Erythroblast (primary cell): Measurements from ENCODE around the gene CSK.

Experiments
- DNase-seq, 2 experiments: peaks; one replicate each; lab custom pipeline; 2025; lab: John Stamatoyannopoulos, UW
- GATA1 ChIP-seq: IDR thresholded peaks from 2 replicates; pipeline ENCODE4 v1.6.1; 2011; ENCODE audit warnings: low read depth, mild to moderate bottlenecking, control low read depth, low read length, moderate library complexity
- POLR2A ChIP-seq: IDR thresholded peaks from 2 replicates; pipeline ENCODE4 v1.6.1; 2011; ENCODE audit warnings: mild to moderate bottlenecking, low read length

CSK gene

DNA sequence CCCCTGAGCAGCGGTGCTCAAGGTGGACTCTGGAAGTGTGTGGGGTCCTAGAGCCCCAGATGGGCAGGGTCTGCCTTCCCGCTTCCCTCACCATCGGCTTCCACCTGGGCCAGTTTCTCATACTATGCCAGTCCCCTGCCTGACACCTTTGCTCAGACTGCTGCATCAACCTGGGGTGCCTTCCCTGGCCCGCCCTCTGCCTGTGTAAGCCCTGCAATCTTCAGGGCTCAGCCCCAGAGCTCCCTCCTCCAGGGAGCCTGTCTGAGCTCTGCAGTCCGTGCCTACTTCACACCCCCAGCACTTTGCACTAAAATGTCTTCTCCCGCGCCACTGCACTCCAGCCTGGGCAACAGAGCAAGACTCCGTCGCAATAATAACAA is 13.1 kb downstream of the CSK start:
- DNase-seq = no peak
- TF ChIP-seq GATA1 (no peak), POLR2A (no peak)

DNA sequence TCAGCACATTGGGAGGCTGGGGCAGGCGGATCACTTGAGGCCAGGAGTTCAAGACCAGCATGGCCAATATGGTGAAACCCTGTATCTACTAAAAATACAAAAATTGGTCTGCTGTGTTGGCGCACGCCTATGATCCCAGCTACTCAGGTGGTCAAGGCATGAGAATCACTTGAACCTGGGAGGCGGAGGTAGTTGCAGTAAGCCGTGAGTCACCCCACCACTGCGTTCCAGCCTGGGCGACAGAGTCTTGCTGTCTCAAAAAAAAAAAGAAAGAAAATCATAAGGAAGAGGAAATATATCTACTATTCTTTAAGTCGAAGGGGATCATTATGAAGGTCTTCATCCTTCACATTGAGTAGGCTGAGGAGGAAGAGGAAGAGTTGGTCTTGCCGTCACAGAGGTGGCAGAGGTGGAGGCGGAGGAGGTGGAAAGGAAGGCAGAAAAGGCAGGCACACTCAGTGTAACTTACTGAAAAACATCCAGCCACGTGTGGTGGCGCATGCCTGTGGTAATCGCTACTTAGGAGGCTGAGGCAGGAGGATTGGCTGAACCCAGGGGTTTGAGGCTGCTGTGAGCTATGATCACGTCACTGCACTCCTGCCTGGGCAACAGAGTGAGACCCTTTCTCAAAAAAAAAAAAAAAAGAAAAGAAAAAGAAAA is 14.2 kb downstream of the CSK start:
- DNase-seq = no peak
- TF ChIP-seq GATA1 (no peak), POLR2A (no peak)

DNA sequence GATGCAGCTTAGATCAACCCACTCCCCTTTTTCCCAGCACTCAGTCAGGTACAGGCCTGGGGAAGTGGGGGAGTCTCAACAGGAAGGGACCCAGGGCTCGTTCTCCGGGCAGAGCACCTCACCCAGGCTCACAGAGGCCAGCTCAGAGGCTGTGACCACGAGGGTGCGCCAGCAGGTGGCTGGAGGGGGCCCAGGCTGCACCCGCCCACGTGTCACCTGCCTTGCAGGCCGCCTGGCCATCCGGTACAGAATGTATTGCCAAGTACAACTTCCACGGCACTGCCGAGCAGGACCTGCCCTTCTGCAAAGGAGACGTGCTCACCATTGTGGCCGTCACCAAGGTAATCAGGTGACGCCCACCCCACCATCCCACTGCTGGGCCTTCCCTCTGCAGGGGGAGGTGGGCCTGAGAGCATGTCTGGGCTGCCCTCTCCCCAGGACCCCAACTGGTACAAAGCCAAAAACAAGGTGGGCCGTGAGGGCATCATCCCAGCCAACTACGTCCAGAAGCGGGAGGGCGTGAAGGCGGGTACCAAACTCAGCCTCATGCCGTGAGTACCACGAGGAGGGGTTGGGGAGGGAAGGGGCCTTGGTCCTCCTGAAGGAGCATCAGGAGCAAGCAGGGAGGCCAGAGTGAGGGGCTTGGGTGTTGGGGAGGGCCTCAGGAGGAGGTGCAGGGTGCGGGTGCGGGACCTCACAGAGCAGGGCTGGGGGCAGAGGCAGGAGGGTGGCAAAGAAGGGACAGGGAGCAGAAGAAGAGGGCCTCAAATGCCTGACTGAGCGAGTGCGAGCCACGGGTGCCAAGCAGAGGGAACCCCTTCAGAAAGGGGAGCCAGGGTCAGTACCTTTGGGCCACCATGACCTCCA is 16.7 kb downstream of the CSK start:
- DNase-seq = no peak
- TF ChIP-seq POLR2A = no peak
- TF ChIP-seq GATA1 = no peak

DNA sequence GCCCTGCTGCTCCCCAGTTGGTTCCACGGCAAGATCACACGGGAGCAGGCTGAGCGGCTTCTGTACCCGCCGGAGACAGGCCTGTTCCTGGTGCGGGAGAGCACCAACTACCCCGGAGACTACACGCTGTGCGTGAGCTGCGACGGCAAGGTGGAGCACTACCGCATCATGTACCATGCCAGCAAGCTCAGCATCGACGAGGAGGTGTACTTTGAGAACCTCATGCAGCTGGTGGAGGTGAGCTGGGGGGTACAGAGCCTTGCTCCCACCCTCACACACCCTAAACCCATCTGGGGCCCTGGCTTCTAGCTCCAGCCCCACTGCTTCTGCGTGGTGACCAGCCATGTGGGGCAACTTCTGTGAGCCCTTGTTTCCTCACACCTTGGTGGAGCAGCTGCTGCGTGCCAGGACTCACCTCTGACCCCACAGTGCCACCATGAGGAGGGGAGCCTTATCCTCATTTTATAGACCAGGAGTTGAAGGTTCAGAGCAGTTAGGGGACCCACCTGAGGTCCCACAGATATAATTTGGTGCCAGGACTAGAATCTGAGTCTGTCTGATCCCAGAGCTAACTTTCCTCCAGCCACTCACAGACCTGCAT is 17.5 kb downstream of the CSK start:
- DNase-seq = no peak
- no peak for TF ChIP-seq POLR2A
- TF ChIP-seq GATA1 = no peak

DNA sequence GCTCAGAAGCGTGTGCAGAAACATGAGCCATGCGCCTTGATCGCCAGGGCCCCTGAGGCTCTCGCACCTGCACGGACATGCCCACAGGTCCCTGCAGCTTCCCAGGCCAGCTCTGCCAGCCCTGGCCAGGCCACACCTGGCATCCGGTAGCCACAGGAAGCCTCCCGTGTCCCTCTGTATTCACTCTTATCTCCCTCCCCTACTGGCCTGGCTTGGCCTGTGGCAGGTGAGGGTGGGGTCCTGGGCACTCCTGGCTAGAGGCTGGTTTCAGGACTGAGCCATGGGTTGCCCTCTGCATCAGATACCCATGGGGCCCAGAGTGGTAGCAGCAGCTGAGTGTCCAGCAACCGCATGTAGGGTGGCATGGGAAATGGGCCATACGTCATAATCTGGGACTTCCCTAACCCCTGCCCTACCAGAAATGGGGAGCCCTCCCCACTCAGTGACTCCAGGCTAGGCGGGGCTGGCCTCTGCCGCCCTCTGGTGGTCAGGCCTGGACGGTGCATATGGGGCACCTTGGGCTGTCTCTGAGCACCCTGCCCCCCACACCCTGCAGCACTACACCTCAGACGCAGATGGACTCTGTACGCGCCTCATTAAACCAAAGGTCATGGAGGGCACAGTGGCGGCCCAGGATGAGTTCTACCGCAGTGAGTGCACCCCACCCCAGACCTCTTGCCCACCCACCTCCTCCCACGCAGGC is 18.1 kb downstream of the CSK start:
- TF ChIP-seq GATA1 = no peak
- no peak for TF ChIP-seq POLR2A

DNA sequence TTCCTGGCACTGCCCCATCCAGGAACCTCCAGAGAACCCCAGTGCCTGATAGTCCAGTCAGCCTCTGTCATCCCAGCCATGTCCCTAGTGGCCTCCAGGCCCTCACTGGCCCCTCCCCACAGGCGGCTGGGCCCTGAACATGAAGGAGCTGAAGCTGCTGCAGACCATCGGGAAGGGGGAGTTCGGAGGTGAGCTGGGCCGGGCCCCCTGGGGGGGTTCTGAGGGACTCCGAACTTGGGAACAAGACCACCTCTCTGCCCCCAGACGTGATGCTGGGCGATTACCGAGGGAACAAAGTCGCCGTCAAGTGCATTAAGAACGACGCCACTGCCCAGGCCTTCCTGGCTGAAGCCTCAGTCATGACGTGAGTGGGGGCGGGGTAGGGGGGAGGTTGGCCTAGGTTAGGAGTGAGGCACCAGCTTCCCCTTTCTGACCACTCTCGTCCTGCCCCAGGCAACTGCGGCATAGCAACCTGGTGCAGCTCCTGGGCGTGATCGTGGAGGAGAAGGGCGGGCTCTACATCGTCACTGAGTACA is 18.7 kb downstream of the CSK start:
- no peak for DNase-seq
- no peak for TF ChIP-seq POLR2A
- TF ChIP-seq GATA1 = no peak

More for the DNA sequence above, 18.1 kb downstream of the CSK start:
- peak; percentile 74 to 87 for DNase-seq

DNA sequence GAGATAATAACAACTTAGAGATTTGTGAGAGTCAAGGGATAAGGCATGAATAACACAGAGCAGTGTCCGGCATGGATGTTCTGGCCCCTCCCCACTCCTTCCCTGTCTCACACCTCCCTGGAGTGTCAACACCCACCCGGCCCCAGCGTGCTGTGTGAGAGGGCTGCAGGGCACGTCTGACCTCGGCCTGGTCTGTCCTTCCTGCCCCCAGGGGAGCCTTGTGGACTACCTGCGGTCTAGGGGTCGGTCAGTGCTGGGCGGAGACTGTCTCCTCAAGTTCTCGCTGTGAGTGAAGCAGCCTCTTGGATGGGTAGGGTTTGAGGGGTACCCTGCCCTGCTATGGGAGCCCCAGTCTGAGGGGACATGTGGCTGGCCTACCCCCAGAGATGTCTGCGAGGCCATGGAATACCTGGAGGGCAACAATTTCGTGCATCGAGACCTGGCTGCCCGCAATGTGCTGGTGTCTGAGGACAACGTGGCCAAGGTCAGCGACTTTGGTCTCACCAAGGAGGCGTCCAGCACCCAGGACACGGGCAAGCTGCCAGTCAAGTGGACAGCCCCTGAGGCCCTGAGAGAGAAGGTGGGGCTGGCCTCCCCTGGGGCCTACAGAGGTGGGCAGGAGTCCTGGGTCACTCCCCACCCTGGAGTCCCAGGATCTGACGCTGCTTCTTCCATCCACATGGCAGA is 19.6 kb downstream of the CSK start:
- DNase-seq = no peak
- TF ChIP-seq GATA1 (no peak), POLR2A (no peak)

DNA sequence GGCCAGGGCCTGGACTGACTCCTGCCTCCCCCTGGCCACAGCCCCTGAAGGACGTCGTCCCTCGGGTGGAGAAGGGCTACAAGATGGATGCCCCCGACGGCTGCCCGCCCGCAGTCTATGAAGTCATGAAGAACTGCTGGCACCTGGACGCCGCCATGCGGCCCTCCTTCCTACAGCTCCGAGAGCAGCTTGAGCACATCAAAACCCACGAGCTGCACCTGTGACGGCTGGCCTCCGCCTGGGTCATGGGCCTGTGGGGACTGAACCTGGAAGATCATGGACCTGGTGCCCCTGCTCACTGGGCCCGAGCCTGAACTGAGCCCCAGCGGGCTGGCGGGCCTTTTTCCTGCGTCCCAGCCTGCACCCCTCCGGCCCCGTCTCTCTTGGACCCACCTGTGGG is 20.4 kb downstream of the CSK start:
- TF ChIP-seq GATA1 (no peak), POLR2A (no peak)
- no peak for DNase-seq

DNA sequence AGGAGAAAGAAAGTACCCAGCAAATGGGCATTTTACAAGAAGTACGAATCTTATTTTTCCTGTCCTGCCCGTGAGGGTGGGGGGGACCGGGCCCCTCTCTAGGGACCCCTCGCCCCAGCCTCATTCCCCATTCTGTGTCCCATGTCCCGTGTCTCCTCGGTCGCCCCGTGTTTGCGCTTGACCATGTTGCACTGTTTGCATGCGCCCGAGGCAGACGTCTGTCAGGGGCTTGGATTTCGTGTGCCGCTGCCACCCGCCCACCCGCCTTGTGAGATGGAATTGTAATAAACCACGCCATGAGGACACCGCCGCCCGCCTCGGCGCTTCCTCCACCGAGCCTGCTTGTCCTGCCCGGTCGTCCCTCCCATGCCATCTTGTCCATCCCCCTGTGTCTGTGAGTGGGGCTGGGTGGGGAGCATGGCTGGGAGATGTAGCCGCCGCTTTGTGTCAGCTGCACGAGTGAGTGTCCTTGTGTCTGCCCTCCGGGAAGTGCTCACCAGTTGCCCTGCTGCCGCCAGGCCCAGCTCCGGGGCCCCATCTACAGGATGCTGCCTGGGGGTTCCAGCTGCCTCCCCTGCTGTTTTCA is 21.1 kb downstream of the CSK start:
- TF ChIP-seq GATA1 = no peak
- no peak for TF ChIP-seq POLR2A
- DNase-seq = no peak

DNA sequence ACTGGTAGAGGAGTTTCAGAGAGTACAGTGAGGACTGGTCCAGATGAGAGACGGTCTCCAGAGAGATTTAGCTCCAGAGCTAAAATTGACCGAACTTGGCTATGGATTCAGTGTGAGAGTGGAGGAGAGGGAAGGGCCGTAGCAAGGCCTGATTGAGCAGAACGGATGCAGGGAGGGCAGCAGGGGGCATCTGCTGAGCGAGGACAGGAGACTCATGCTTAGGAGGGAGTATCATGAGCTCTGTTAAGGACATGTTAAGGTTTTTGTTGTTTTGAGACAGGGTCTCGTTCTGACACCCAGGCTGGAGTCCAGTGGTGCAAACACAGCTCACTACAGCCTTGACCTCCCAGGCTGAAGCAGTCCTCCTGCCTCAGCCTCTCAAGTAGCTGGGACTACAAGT is 23.1 kb downstream of the CSK start:
- TF ChIP-seq GATA1 (no peak), POLR2A (no peak)
- no peak for DNase-seq

DNA sequence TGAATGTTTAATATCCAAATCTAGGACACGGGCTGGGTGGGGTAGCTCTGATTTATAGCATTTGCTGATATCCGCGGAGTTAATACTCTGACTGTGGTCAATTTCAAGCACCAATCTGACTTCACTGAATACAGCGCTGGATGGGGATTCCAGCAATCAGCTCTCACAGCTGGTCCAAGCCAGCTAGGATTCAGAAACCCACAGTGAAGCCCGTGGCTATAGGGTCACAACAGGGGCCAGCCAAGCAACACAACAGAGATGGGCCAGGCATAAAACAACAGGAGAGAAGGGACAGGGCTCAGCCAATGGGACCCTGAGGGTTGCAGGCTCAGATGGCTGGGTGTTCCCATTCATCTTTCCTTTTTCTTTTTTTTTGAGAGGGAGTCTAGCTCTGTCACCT is 25.4 kb downstream of the CSK start:
- DNase-seq = no peak
- no peak for TF ChIP-seq POLR2A
- TF ChIP-seq GATA1 = no peak

DNA sequence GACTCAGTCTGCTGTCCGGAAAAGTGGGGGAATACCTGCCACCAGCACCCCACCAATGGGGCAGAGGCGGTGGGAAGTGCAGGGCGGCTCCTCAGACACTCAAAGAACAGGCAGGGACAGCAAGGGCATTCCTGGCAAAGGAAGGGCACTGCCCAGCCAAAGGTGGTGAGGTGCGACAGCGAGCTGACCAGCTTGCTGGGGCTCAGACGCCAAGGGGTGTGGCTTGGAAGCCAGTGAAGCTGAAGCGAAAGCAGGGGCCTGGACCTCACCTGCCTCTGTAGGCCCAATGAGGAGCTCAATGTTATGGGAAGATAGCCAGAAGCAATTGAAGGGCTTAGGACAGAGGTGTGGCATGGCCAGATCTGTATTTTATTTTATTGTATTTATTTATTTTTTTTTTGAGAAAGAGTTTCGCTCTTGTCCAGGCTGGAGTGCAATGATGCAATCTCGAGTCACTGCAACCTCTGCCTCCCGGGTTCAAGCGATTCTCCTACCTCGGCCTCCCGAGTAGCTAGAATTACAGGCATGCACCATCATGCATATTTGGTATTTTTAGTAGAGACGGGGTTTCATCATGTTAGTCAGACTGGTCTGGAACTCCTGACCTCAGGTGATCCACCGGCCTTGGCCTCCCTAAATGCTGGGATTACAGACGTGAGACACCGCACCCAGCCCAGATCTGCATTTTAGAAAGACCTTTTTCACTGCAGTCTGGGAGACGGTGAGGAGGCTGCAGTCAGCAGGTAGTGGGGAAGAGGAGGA is 26.4 kb downstream of the CSK start:
- DNase-seq = no peak
- TF ChIP-seq GATA1 (no peak), POLR2A (no peak)
